ENCODE data around the gene BEND6.

BEND6 gene

GRCh38 chr6:56944661-56945060 lies 10.2 kb upstream of the BEND6 start:
- no peak for DNase-seq

GRCh38 chr6:56946368-56946767 lies 8.5 kb upstream of the BEND6 start:
- no peak for DNase-seq

GRCh38 chr6:56947924-56948323 lies 7.0 kb upstream of the BEND6 start:
- no peak for DNase-seq

- DNase-seq, result no peak
These were observed 5.6 kb upstream of the BEND6 start for GRCh38 chr6:56949265-56949664.

- DNase-seq, result no peak
These were observed 4.9 kb upstream of the BEND6 start for GRCh38 chr6:56949925-56950495.

GRCh38 chr6:56951049-56951831 lies 3.7 kb upstream of the BEND6 start:
- no peak for DNase-seq

- no peak for DNase-seq
These were observed 1.1 kb upstream of the BEND6 start for GRCh38 chr6:56953597-56954402.

GRCh38 chr6:56955171-56956155 lies 556 bp downstream of the BEND6 start:
- DNase-seq, result peak; percentile 44 to 51

- no peak for DNase-seq
These were observed 1.6 kb downstream of the BEND6 start for GRCh38 chr6:56956491-56956890.

- DNase-seq, result no peak
These were observed 2.9 kb downstream of the BEND6 start for GRCh38 chr6:56957856-56958255.

- DNase-seq, result no peak
These were observed 3.6 kb downstream of the BEND6 start for GRCh38 chr6:56958481-56958880.

GRCh38 chr6:56959094-56959493 lies 4.2 kb downstream of the BEND6 start:
- no peak for DNase-seq

- DNase-seq, result no peak
These were observed 5.0 kb downstream of the BEND6 start for GRCh38 chr6:56959938-56960337.

GRCh38 chr6:56961151-56961550 lies 6.2 kb downstream of the BEND6 start:
- no peak for DNase-seq

GRCh38 chr6:56962441-56962840 lies 7.5 kb downstream of the BEND6 start:
- DNase-seq, result no peak

- DNase-seq, result no peak
These were observed 8.1 kb downstream of the BEND6 start for GRCh38 chr6:56963043-56963442.

- no peak for DNase-seq
These were observed 8.9 kb downstream of the BEND6 start for GRCh38 chr6:56963793-56964192.

GRCh38 chr6:56965126-56965525 lies 10.2 kb downstream of the BEND6 start:
- no peak for DNase-seq

GRCh38 chr6:56970849-56971248 lies 15.9 kb downstream of the BEND6 start:
- DNase-seq, result no peak

- no peak for DNase-seq
These were observed 22.3 kb downstream of the BEND6 start for GRCh38 chr6:56977192-56977591.

- no peak for DNase-seq
These were observed 23.6 kb downstream of the BEND6 start for GRCh38 chr6:56978530-56978929.

GRCh38 chr6:56984361-56984760 lies 29.5 kb downstream of the BEND6 start:
- no peak for DNase-seq

- DNase-seq, result no peak
These were observed 30.0 kb downstream of the BEND6 start for GRCh38 chr6:56984884-56985283.
